CD4-positive, alpha-beta T cell treated with Interleukin-4 for 1 hour (primary cell): ENCODE measurements around the gene STK17B.
"Not testable (repeated sequence)": the region's sequence is repeated elsewhere in the genome, so short reads cannot be mapped to it uniquely, and the experiment has no call there.

ENCODE experiments used
- DNase-seq, 2 donors: peaks; one replicate each; pipeline ENCODE4 v3.0.0-alpha.2; 2020 to 2022

Gene STK17B

GRCh38 chr2:196171248-196171871 is at the start of gene STK17B:
Gene STK17B, minus strand, starts transcription at chr2:196171578. Its CDS starts 8,195 bp downstream, at chr2:196163383.
- peak; percentile 98 for DNase-seq

DNA sequence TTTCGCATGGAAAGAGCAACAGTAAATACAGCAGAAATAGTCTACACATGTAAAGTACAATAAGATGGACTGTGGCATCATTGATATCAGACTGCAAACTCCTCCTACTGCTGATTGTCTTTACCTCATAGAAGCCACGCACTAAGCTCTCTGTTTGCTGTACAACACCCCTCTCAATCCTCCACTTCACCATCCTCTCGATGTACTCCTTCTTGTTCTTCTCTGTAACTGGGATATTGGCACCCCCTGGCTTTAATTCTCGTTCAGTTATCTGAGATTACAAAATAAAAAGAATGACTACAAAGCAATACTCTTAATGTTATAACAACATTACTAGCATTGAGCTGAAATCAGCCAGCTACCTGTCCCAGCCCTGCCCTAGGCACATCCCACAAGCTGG is 49.3 kb upstream of the STK17B start:
- DNase-seq, result peak; percentile 43 to 70

DNA sequence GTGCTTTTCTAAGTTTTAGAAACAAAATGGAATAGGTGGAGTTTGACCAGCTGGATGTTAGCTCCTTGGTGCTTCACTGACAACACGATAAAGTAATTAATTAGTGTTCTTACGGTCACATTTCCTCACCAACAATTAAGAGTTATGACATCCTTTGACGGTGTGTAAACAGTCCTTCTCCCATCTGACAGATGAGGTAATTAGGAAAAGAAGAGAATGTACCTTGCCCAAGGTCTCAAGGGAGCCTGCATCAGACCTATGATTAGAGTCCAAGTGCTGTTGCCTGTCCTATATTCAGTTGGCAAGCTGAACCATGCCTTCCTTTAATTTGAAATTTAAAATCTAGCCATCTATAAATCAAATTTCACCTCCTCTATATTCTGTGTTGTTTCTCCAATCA is 48.3 kb upstream of the STK17B start:
- DNase-seq, result no peak

- DNase-seq, result no peak
These were observed 46.7 kb upstream of the STK17B start for GRCh38 chr2:196218106-196218505.

DNA sequence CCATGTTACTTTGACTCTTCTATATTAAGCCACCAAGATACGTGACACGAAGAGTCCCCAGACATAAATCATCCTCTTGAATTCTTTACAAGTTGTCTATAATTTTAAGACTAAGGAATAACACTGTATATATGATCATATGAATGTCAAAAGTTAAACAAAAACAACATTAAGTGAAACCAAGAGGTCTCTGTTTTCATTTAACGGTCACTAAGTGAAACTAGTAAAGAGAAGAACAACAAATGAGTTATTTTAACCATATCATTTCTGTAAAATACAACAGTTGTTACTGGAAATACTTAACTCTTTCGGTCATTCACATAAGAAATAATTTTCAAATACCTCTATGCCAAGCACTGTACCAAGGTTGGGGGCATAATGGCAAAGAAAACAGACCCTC is 45.7 kb upstream of the STK17B start:
- DNase-seq, result no peak

DNA sequence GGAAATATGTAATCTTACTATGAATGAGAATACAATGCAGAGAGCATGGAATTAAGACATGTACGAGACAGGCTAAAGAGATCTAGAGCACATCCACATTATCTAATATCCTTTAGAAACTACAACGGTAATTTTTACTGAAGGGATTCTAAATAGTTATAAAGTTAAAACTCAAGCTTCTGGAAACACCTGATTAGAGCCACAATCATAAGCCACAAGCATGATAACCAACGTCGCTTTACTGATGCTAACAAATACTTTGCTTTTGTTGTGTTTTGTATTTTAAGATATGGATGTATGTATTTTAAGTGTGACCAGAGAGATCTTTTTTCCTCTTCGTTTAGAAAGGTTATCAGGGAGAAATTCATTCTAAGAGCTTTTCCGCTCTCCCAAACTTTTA is 44.0 kb upstream of the STK17B start:
- DNase-seq, result no peak

- DNase-seq, result no peak
These were observed 42.8 kb upstream of the STK17B start for GRCh38 chr2:196214156-196214555.

- DNase-seq, result peak; percentile 50
These were observed 42.0 kb upstream of the STK17B start for GRCh38 chr2:196213252-196213980.

- no peak for DNase-seq
These were observed 37.5 kb upstream of the STK17B start for GRCh38 chr2:196208915-196209314.

GRCh38 chr2:196206804-196207203 is 35.4 kb upstream of the STK17B start:
- no peak for DNase-seq

GRCh38 chr2:196205881-196206435 is 34.6 kb upstream of the STK17B start:
- DNase-seq, result no peak

- DNase-seq, result no peak
These were observed 33.8 kb upstream of the STK17B start for GRCh38 chr2:196205011-196205766.

- no peak for DNase-seq
These were observed 30.0 kb upstream of the STK17B start for GRCh38 chr2:196201229-196202009.

DNA sequence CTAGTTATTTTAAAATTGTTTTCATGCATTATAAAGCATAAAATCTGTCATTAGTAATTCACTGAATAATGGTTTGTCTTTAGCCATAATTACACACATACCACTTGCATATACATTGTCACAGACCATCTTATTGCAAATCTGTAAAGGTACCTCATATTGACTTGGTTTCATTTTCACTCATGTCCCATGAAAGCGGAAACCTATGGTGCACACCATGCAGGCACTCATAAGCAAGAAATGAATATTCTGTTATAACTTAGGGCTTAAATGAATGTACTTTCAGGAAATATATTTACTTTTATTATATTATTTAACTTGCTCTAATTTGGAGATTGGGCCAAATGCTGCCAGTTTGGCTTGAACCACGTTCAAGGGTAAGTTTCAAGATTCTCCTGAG is 29.2 kb upstream of the STK17B start:
- DNase-seq, result peak in 1 of 2 donors; percentile 67

- no peak for DNase-seq
These were observed 24.4 kb upstream of the STK17B start for GRCh38 chr2:196195758-196196157.

DNA sequence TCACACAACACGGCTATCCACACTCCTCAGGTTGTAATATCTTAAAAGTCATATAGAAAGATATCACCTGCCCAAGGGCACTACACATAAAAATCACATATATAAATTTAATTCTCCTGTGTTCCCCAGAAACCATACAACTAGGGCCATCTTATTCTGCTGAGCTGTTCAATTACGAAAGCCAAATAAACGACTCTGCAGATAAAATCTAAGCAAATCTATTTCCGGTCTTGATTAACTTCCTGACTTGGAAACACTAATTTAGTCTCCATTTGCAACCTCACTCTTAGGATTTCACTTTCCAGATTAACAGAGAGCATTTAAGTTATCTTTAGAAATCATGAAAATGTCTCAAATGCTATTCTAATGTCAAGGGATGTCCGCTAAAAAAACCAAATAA is 23.9 kb upstream of the STK17B start:
- peak in 1 of 2 donors; percentile 57 for DNase-seq

- DNase-seq, result no peak
These were observed 20.2 kb upstream of the STK17B start for GRCh38 chr2:196191541-196191940.

DNA sequence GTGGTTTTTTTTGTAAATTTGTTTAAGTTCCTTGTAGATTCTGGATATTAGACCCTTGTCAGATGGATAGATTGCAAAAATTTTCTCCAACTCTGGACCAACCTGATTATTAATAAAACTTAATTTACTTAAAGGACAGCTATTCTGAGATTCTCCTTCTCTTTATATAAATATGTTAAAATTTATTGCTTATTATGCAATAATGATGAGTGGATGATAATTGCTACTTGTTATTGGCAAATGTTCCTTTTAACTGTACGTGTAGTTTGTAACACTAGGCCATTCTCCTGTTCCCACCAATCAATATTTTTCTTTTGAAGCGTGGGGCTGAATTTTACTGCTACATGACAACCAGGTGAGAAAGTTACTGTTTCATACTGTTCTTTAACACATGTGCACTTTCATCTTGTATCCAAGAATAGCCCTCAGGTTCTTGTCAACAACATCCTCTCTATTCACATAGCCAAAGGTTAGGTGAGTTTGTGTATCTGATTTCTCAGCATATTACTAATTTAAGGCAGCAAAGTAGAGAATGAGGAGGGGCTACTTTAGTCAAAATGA is 16.6 kb upstream of the STK17B start:
- no peak for DNase-seq

GRCh38 chr2:196187175-196187700 is 15.9 kb upstream of the STK17B start:
- DNase-seq, result not testable (repeated sequence)

- DNase-seq, result no peak
These were observed 15.0 kb upstream of the STK17B start for GRCh38 chr2:196186266-196186980.

GRCh38 chr2:196184921-196185320 is 13.5 kb upstream of the STK17B start:
- DNase-seq, result peak in 1 of 2 donors; percentile 70
